ENCODE data around the gene BCAS4.
"Not testable (repeated sequence)": the region's sequence is repeated elsewhere in the genome, so short reads cannot be mapped to it uniquely, and the experiment has no call there.

BCAS4 gene

GRCh38 chr20:50771419-50772080 is 23.3 kb upstream of the BCAS4 start:
- not testable (repeated sequence) for DNase-seq (ENCODE audit: low read depth)

DNA sequence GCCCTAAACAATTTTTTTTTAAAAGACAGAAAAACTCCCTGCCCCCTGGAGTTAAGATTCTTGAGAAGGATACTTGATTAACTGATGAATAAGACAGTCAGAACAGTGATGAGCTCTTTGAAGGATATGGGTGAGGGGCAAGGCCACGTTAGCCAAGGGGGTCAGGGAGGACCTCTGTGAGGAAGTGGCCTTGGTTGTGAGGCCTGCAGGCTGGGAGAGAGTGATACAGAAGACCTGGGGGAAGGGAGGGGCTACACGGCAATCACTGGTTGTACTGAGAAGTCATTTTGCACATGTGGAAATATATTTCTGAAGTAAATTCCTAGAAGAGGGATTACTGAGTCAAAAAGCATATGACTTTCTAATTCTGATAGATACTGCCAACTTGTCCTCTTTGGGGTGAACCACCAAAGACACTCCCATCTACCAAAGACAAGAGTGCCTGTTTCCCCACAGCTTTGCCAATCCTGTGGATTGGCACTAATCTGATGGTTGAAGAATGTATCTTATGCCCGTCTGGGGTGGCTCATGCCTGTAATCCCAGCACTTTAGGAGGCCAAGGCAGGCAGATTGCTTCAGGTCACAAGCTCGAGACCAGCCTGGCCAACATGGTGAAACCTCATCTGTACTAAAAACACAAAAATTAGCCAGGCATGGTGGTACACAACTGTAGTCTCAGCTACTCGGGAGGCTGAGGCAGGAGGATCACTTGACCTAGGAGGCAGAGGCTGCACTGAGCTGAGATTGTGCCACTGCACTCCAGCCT is 22.3 kb upstream of the BCAS4 start:
- no peak for DNase-seq (ENCODE audit: low read depth)

GRCh38 chr20:50774515-50774914 is 20.3 kb upstream of the BCAS4 start:
- no peak for DNase-seq (ENCODE audit: low read depth)

- no peak for DNase-seq (ENCODE audit: low read depth)
Observed at GRCh38 chr20:50776122-50776817, 18.6 kb upstream of the BCAS4 start.

DNA sequence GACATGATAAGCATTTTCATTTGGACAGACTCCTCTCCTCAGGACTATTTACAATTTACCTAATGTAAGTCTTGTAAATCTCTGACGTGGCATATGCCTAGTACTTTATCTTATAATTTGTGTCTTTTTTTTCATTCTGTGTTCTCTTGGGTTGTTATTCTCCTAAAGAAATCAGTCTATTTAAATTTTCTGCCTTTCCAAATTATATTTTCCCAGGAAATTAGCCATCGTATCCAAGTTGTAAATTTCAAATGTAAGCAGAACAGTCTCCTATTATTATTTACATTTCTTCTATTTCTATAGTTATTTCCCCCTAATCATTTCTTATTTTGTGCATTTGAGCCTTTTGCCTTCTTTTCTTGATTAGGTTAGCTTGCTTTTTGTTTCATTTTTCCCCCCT is 17.5 kb upstream of the BCAS4 start:
- DNase-seq (ENCODE audit: low read depth): no peak

GRCh38 chr20:50778994-50779393 is 15.9 kb upstream of the BCAS4 start:
- DNase-seq (ENCODE audit: low read depth): not testable (repeated sequence)

DNA sequence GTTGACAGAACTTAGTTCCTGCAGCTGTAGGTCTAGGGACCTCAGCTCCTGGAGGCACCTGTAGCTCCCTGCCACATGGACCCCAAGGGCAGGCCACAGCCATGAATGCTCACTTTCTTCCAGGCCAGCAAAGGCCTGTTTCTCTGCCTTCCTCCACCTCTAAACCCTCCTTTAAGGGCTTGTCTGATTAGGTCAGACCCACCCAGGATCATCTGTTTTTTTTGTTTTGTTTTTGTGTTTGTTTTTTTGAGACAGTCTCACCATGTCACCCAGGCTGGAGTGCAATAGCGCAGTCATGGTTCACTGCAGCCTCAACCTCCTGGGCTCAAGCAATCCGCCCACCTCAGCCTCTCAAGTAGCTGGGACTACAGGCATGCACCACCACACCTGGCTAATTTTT is 11.5 kb upstream of the BCAS4 start:
- no peak for DNase-seq (ENCODE audit: low read depth)

GRCh38 chr20:50783903-50784302 is 11.0 kb upstream of the BCAS4 start:
- DNase-seq (ENCODE audit: low read depth): no peak

- no peak for DNase-seq (ENCODE audit: low read depth)
Observed at GRCh38 chr20:50784464-50784863, 10.4 kb upstream of the BCAS4 start.

DNA sequence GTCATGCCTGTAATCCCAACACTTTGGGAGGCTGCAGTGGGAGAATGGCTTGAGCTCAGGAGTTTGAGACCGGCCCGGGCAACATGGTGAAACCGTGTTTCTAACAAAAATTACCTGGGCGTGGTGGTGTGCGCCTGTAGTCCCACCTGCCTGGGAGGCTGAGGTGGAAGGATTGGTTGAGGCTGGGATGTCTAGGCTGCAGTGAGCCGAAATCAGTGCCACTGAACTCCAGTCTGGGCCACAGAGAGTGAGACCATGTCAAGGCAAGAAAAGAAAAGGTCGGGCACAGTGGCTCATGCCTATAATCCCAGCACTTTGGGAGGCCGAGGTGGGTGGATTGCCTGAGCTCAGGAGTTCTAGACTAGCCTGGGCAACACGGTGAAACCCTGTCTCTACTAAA is 8.2 kb upstream of the BCAS4 start:
- no peak for DNase-seq (ENCODE audit: low read depth)

GRCh38 chr20:50787181-50787580 is 7.7 kb upstream of the BCAS4 start:
- no peak for DNase-seq (ENCODE audit: low read depth)

- no peak for DNase-seq (ENCODE audit: low read depth)
Observed at GRCh38 chr20:50788045-50788991, 6.5 kb upstream of the BCAS4 start.

DNA sequence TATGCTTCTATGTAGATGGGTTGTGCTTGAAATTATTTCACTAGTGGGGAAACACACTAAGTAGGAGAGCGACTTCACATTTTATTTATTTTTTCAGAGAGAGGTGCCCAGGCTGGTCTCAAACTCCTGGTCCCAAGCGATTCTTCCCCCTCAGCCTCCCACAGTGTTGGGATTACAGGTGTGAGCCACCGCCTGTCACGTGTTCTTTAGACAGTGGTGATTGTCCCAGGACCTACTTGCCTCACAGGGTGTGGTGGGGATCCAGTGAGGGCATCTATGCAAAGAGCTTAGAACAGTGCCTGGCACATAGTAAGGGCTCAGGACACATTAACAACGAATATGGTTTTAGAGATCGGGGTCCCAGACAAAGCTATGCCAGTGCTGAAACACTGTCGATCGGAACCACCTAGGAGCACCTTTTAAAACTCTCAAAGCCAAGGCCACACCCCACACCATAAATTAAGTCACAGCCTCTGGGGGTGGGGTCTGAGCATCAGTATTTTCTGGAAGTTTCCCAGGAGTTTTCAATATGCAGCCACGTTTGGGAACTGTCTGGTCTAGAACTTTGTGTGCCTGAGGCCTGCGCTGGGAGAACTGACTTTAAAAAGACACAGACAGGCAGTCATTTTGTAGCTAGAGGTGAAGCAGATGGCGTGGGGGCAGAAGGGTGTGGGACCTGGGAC is 4.8 kb upstream of the BCAS4 start:
- no peak for DNase-seq (ENCODE audit: low read depth)

- peak; percentile 90 for DNase-seq (ENCODE audit: low read depth)
Observed at GRCh38 chr20:50790651-50791277, 4.1 kb upstream of the BCAS4 start.

- no peak for DNase-seq (ENCODE audit: low read depth)
Observed at GRCh38 chr20:50792708-50793574, 1.9 kb upstream of the BCAS4 start.

DNA sequence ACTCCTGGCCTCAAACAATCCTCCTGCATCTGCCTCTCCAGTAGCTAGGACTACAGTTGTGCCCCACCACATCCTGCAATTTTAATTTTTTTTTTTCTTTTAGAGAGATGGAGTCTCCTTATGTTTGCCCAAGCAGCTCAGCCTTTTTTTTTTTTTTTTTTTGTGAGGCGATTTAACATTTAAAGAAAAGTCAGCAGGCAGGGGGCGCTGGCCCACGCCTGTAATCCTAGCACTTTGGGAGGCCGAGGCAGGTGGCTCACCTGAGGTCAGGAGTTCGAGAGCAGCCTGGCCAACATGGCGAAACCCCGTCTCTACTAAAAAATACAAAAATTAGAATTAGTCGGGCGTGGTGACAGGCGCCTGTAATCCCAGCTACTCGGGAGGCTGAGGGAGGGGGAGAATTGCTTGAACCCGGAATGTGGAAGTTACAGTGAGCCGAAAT is 1.3 kb upstream of the BCAS4 start:
- not testable (repeated sequence) for DNase-seq (ENCODE audit: low read depth)

- no peak for DNase-seq (ENCODE audit: low read depth)
Observed at GRCh38 chr20:50794181-50794845, 548 bp upstream of the BCAS4 start.

GRCh38 chr20:50797142-50797541 is 2.3 kb downstream of the BCAS4 start:
- DNase-seq (ENCODE audit: low read depth): no peak

DNA sequence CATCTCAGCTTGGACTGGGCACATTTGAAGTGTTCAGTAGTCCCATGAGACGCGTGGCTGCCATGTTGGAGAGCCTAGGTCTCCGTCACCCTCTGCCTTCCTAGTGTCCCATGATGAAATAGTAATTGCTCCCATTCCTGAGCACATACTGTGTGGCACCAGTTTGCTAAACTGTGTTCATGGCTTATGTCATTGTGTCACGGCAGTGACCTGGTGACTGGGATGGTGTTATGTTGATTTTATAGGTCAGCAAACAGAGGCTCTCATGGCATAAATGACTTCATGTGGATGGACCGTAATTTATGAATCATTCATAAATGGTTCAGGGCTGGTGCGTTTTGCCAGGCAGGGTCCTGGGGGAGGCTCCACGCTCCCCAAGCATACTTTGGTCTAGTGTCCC is 3.8 kb downstream of the BCAS4 start:
- DNase-seq (ENCODE audit: low read depth): no peak

Measured in HS-27A (cell line).